IMR-90 (cell line): ENCODE measurements around the gene LTO1. TPM values are rescaled to one million over a fixed set of nuclear protein-coding genes. Genes with fewer than 3 reads are reported as not detected.

Experiments
- ATAC-seq: fragments of 200-7000 bp; cut with Tn5 transposase; 2 replicates; pipeline ENCODE4 v1.9.1; 2020; ENCODE audit warnings: low read depth, mild to moderate bottlenecking, moderate library complexity
- BruUV-seq: library from RNA; stranded (reverse); fragments of 400-500 nt; replicated peaks from 2 replicates; lab custom pipeline; 2021; lab: Mats Ljungman, UMichigan
- CTCF ChIA-PET: fragments of 300-600 bp; formaldehyde crosslinking; extraction: SDS; loops from one replicate; lab custom pipeline; 2021; ENCODE audit warnings: antibody characterized with exemption; lab: Yijun Ruan, JAX
- POLR2A ChIA-PET: fragments of 300-600 bp; sonication (Branson Sonifier 250); formaldehyde crosslinking; loops from one replicate; lab custom pipeline; 2022; ENCODE audit warnings: antibody characterized with exemption; ENCODE audit not compliant: unreplicated experiment; lab: Charles Lee
- DNase-seq: peaks from one replicate; pipeline ENCODE4 v3.0.0; 2013
- H2AFZ ChIP-seq: replicated peaks from 2 replicates; pipeline ENCODE3; 2013; ENCODE audit warnings: low read length, mild to moderate bottlenecking; ENCODE audit not compliant: poor library complexity
- H2AK5ac ChIP-seq: 2 replicates; pipeline ENCODE4 v1.6.1; 2013; ENCODE audit warnings: low read depth, low read length, inconsistent platforms
- H2AK9ac ChIP-seq: replicated peaks from 2 replicates; pipeline ENCODE3; 2013; ENCODE audit warnings: mild to moderate bottlenecking, low read depth, low read length, moderate library complexity; ENCODE audit not compliant: poor library complexity
- H2BK120ac ChIP-seq: 2 replicates; pipeline ENCODE4 v1.6.1; 2013; ENCODE audit warnings: low read depth, low read length, inconsistent platforms
- H2BK15ac ChIP-seq: 3 replicates; pipeline ENCODE4 v1.6.1; 2013; ENCODE audit warnings: low read depth, low read length, inconsistent platforms
- H2BK20ac ChIP-seq: 2 replicates; pipeline ENCODE4 v1.6.1; 2013; ENCODE audit warnings: low read depth, mild to moderate bottlenecking, inconsistent platforms, low read length, moderate library complexity
- H2BK5ac ChIP-seq: 2 replicates; pipeline ENCODE4 v1.6.1; 2013; ENCODE audit warnings: mild to moderate bottlenecking, low read depth, low read length, inconsistent platforms; ENCODE audit not compliant: poor library complexity, severe bottlenecking
- H3K14ac ChIP-seq: replicated peaks from 2 replicates; pipeline ENCODE4 v1.6.1; 2013; ENCODE audit warnings: low read depth, low read length, inconsistent platforms
- H3K18ac ChIP-seq: 2 replicates; pipeline ENCODE4 v1.6.1; 2013; ENCODE audit warnings: low read depth, low read length, control low read depth
- H3K23ac ChIP-seq: 2 replicates; pipeline ENCODE4 v1.6.1; 2013; ENCODE audit warnings: low read depth, low read length, inconsistent platforms
- H3K27ac ChIP-seq: 2 replicates; pipeline ENCODE4 v1.5.1; 2013; ENCODE audit warnings: mild to moderate bottlenecking, control low read depth, low read length; ENCODE audit not compliant: insufficient read depth
- H3K27me3 ChIP-seq: 2 replicates; pipeline ENCODE4 v1.6.1; 2013; ENCODE audit warnings: low read length; ENCODE audit not compliant: control insufficient read depth, insufficient read depth
- H3K36me3 ChIP-seq: 2 replicates; pipeline ENCODE4 v1.6.1; 2013; ENCODE audit warnings: low read length, mixed read lengths; ENCODE audit not compliant: control insufficient read depth, insufficient read depth
- H3K4ac ChIP-seq: 2 replicates; pipeline ENCODE4 v1.6.1; 2013; ENCODE audit warnings: low read depth, low read length, inconsistent platforms
- H3K4me1 ChIP-seq: 2 replicates; pipeline ENCODE4 v1.6.1; 2013; ENCODE audit warnings: low read length, mixed read lengths; ENCODE audit not compliant: control insufficient read depth, insufficient read depth
- H3K4me2 ChIP-seq: 2 replicates; pipeline ENCODE4 v1.6.1; 2013; ENCODE audit warnings: low read depth, mild to moderate bottlenecking, control low read depth, low read length, moderate library complexity
- H3K4me3 ChIP-seq: 2 replicates; pipeline ENCODE4 v1.5.1; 2013; ENCODE audit warnings: low read depth, mild to moderate bottlenecking, control low read depth, low read length, moderate library complexity; ENCODE audit not compliant: insufficient read depth
- H3K56ac ChIP-seq: 2 replicates; pipeline ENCODE4 v1.6.1; 2013; ENCODE audit warnings: low read length, inconsistent platforms; ENCODE audit not compliant: insufficient read depth; ENCODE audit errors: extremely low read depth
- H3K79me1 ChIP-seq, 2 experiments: 2 replicates each; pipeline ENCODE4 v1.6.1; 2013; ENCODE audit warnings: low read length in 2 of 2, inconsistent platforms in 1 of 2, low read depth in 1 of 2
- H3K9ac ChIP-seq: 2 replicates; pipeline ENCODE4 v1.6.1; 2013; ENCODE audit warnings: low read depth, low read length, control low read depth
- H3K9me1 ChIP-seq: 2 replicates; pipeline ENCODE4 v1.6.1; 2013; ENCODE audit warnings: low read length, inconsistent platforms; ENCODE audit not compliant: insufficient read depth
- H3K9me3 ChIP-seq: 2 replicates; pipeline ENCODE4 v1.6.1; 2013; ENCODE audit warnings: low read length; ENCODE audit not compliant: control insufficient read depth, insufficient read depth
- H4K20me1 ChIP-seq: 2 replicates; pipeline ENCODE4 v1.6.1; 2013; ENCODE audit warnings: low read length, inconsistent platforms; ENCODE audit not compliant: insufficient read depth
- H4K5ac ChIP-seq: 2 replicates; pipeline ENCODE4 v1.6.1; 2013; ENCODE audit warnings: mild to moderate bottlenecking, low read depth, low read length, control low read depth
- H4K8ac ChIP-seq, 2 experiments: 2 replicates each; pipeline ENCODE4 v1.6.1; 2013; ENCODE audit warnings: low read depth in 2 of 2, low read length in 2 of 2, control low read depth in 1 of 2, inconsistent platforms in 1 of 2
- H4K91ac ChIP-seq: 2 replicates; pipeline ENCODE4 v1.6.1; 2013; ENCODE audit warnings: low read depth, low read length, inconsistent platforms; ENCODE audit not compliant: insufficient read depth
- BHLHE40 ChIP-seq: fragments of 150-350 bp; IDR thresholded peaks from 2 replicates; pipeline ENCODE4 v1.6.1; 2016; ENCODE audit warnings: mild to moderate bottlenecking, low read depth, low read length
- CEBPB ChIP-seq: IDR thresholded peaks from 2 replicates; pipeline ENCODE4 v1.6.1; 2012; ENCODE audit warnings: low read depth, low read length, improper control_type of control experiment
- CTCF ChIP-seq: conservative IDR thresholded peaks from 2 replicates; pipeline ENCODE4 v1.5.1; 2012; ENCODE audit warnings: mild to moderate bottlenecking, low read depth, low read length, improper control_type of control experiment
- FOS ChIP-seq: fragments of 150-350 bp; IDR thresholded peaks from 2 replicates; pipeline ENCODE4 v1.6.1; 2016; ENCODE audit warnings: low read depth, low read length
- MAFK ChIP-seq: IDR thresholded peaks from 2 replicates; pipeline ENCODE4 v1.6.1; 2012; ENCODE audit warnings: low read depth, low read length, improper control_type of control experiment
- MAZ ChIP-seq: IDR thresholded peaks from 2 replicates; pipeline ENCODE4 v1.6.1; 2012; ENCODE audit warnings: low read depth, mild to moderate bottlenecking, low read length, improper control_type of control experiment, moderate library complexity, borderline replicate concordance
- MXI1 ChIP-seq: IDR thresholded peaks from 2 replicates; pipeline ENCODE4 v1.6.1; 2012; ENCODE audit warnings: low read depth, mild to moderate bottlenecking, low read length, moderate library complexity, borderline replicate concordance
- NFE2L2 ChIP-seq: fragments of 150-350 bp; IDR thresholded peaks from 2 replicates; pipeline ENCODE4 v1.6.1; 2016; ENCODE audit warnings: low read depth, mild to moderate bottlenecking, low read length
- POLR2A ChIP-seq: IDR thresholded peaks from 2 replicates; pipeline ENCODE4 v1.6.1; 2012; ENCODE audit warnings: mild to moderate bottlenecking, low read depth, low read length
- RCOR1 ChIP-seq: IDR thresholded peaks from 2 replicates; pipeline ENCODE4 v1.6.1; 2012; ENCODE audit warnings: mild to moderate bottlenecking, low read length, improper control_type of control experiment; ENCODE audit not compliant: insufficient replicate concordance
- RFX5 ChIP-seq: IDR thresholded peaks from 2 replicates; pipeline ENCODE4 v1.8.0; 2012; ENCODE audit warnings: low read depth, mild to moderate bottlenecking, low read length, moderate library complexity
- WGBS, 2 experiments: methylation state at CpG; one replicate each; pipeline versions ENCODE4 v1.1.5 to v1.1.7; 2013; ENCODE audit warnings: missing lambda C conversion rate in 2 of 2; ENCODE audit not compliant: insufficient read length in 1 of 2; ENCODE audit errors: extremely low coverage in 2 of 2; 5-methylcytosine and 5-hydroxymethylcytosine counted together
- dilution Hi-C: fragments of 300-500 bp; cut with HindIII; formaldehyde crosslinking; loops from one replicate; pipeline ENCODE4 v1.14.3; 2018; ENCODE audit warnings: low sequenced_read_pairs; ENCODE audit not compliant: unreplicated experiment
- in situ Hi-C: fragments of 300-500 bp; cut with MboI; formaldehyde crosslinking; loops from 3 replicates; pipeline ENCODE4 v1.14.3; 2019; ENCODE audit warnings: low sequenced_read_pairs, inconsistent platforms, mixed read lengths
- intact Hi-C: fragments of 100-400 bp; cut with micrococcal nuclease; formaldehyde crosslinking; loops from 2 replicates; pipeline ENCODE4 v1.10.0; 2022
- polyA plus RNA-seq, 3 experiments: library from polyadenylated mRNA; depleted of rRNA; stranded (reverse); fragments of >200 nt; gene quantifications; 2 replicates each; pipeline ENCODE4 v1.2.3, GENCODE V29; 2012; ENCODE audit warnings: low replicate concordance in 1 of 3
- total RNA-seq: library from RNA; depleted of rRNA; stranded (reverse); fragments of >200 nt; gene quantifications from 2 replicates; pipeline ENCODE4 v1.2.3, GENCODE V29; 2012
- TF ChIP-seq, protein P1 (sequence below): fragments of 150-350 bp; IDR thresholded peaks from 2 replicates; pipeline ENCODE4 v1.6.1; 2016; ENCODE audit warnings: low read depth, mild to moderate bottlenecking, low read length, moderate library complexity, borderline replicate concordance

Gene LTO1
- total and polyA plus RNA-seq, 2 of the 4 experiments (the other 2 are of a cell fraction), result 8.2 to 23.5 TPM

GRCh38 chr11:69653406-69653960 lies 21.7 kb downstream of the LTO1 start:
- Histone ChIP-seq H3K56ac (no peak overlapping the region), H3K23ac (no peak overlapping the region), H2AFZ (no peak overlapping the region), H3K9me3 (no peaks in the 10 kb centered on the region), H4K91ac (no peak overlapping the region), H3K79me1 (peaks cover 5 to 43% of the 10 kb centered on the region in 2 experiments; a peak in 3 of 4 replicates), H2BK15ac (no peak overlapping the region), H3K36me3 (peaks cover 52% of the 10 kb centered on the region), H2BK5ac (no peak overlapping the region), H4K20me1 (peaks cover 73% of the 10 kb centered on the region), H4K8ac (no peak overlapping the region), H3K4ac (no peak overlapping the region), H3K4me2 (no peak overlapping the region), H3K9me1 (no peaks in the 10 kb centered on the region), H4K5ac (no peak overlapping the region), H3K27me3 (no peaks in the 10 kb centered on the region), H3K4me1 (peaks cover 10% of the 10 kb centered on the region; the same call in 1 of the 2 replicates), H2BK120ac (no peak overlapping the region), H2AK9ac (no peak overlapping the region), H2AK5ac (no peak overlapping the region), H3K14ac (no peak overlapping the region), H3K9ac (no peak overlapping the region), H3K4me3 (no peak overlapping the region), H3K18ac (no peak overlapping the region), H3K27ac (no peak overlapping the region), H2BK20ac (no peak overlapping the region)
- intact Hi-C loops, result no loop called here
- CTCF ChIA-PET, result no interaction called here
- DNase-seq (no peak), ATAC-seq (no peak)
- POLR2A ChIA-PET, result no interaction called here
- in situ Hi-C loops, result loop anchor here (25.0 kb wide), 2 partner anchors 716 to 1041 kb away; no protein-coding TSS in a partner anchor
- no peak for TF ChIP-seq MAFK
- no peak for TF ChIP-seq CTCF
- TF ChIP-seq MXI1, result no peak
- no peak for TF ChIP-seq NFE2L2
- no peak for TF ChIP-seq MAZ
- TF ChIP-seq POLR2A, result 0 out of 2 replicates have a peak, but pooled peaks have one; percentile 4
- no peak for TF ChIP-seq RFX5
- no peak for TF ChIP-seq BHLHE40
- no peak for TF ChIP-seq FOS
- TF ChIP-seq CEBPB, result 0 out of 2 replicates have a peak, but pooled peaks have one; percentile 15
- TF ChIP-seq, protein P1, sequence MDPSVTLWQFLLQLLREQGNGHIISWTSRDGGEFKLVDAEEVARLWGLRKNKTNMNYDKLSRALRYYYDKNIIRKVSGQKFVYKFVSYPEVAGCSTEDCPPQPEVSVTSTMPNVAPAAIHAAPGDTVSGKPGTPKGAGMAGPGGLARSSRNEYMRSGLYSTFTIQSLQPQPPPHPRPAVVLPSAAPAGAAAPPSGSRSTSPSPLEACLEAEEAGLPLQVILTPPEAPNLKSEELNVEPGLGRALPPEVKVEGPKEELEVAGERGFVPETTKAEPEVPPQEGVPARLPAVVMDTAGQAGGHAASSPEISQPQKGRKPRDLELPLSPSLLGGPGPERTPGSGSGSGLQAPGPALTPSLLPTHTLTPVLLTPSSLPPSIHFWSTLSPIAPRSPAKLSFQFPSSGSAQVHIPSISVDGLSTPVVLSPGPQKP, result no peak
- TF ChIP-seq RCOR1, result no peak
- dilution Hi-C loops, result no loop called here
- WGBS, 2 experiments, result 90% methylated on average over 2 of the region's 23 CpGs; no CpG with 5 or more reads in 1 of the 2 experiments
- BruUV-seq, result no TSS peak
